GM23248 (cell line): ENCODE data around the gene USF3.

ENCODE experiments used
- EZH2 ChIP-seq: fragments of 200-600 bp; sonication (generic); IDR thresholded peaks from 2 replicates; pipeline ENCODE4 v1.6.1; 2018; ENCODE audit warnings: antibody characterized with exemption, mild to moderate bottlenecking; ENCODE audit not compliant: insufficient read depth, poor library complexity, severe bottlenecking
- EZH2phosphoT487 ChIP-seq: fragments of 200-600 bp; sonication (generic); IDR thresholded peaks from 2 replicates; pipeline ENCODE4 v1.6.1; 2018; ENCODE audit warnings: antibody characterized with exemption, moderate library complexity, mild to moderate bottlenecking, low read depth; ENCODE audit not compliant: insufficient read depth

DNA sequence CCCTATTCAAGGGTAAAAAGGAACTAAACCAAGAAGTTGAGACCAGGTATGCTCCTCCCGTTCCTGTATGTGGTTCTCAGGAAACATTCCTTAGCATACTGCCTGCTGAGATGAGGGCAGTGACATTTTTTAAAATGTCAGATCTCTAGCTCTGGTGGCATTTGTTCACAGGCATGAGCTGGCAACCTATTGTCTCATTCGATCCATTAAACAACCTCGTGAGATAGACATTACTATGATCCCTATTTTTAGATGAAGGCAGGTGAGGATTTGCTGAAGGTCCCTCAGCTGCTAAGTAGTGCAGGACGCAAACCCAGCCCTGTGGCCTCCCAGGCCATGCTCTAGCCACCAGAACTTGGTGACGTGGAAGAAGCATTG lies 89.2 kb downstream of the USF3 start:
- TF ChIP-seq EZH2 (no peak), EZH2phosphoT487 (no peak)
